Measurements from ENCODE around the gene IGSF6.
"Not testable (repeated sequence)": the region's sequence is repeated elsewhere in the genome, so short reads cannot be mapped to it uniquely, and the experiment has no call there.

Gene IGSF6

GRCh38 chr16:21628121-21628726 is 24.2 kb downstream of the IGSF6 start:
- no peak for DNase-seq

- no peak for DNase-seq
Measured at GRCh38 chr16:21626659-21627277, 25.6 kb downstream of the IGSF6 start.

GRCh38 chr16:21625026-21625425 is 27.4 kb downstream of the IGSF6 start:
- DNase-seq, result no peak

- DNase-seq, result no peak
Measured at GRCh38 chr16:21622545-21622944, 29.9 kb downstream of the IGSF6 start.

- DNase-seq, result no peak
Measured at GRCh38 chr16:21620592-21620991, 31.8 kb downstream of the IGSF6 start.

GRCh38 chr16:21619765-21620425 is 32.5 kb downstream of the IGSF6 start:
- no peak for DNase-seq

GRCh38 chr16:21618281-21618680 is 34.1 kb downstream of the IGSF6 start:
- DNase-seq, result no peak

- DNase-seq, result no peak
Measured at GRCh38 chr16:21617607-21618006, 34.8 kb downstream of the IGSF6 start.

- no peak for DNase-seq
Measured at GRCh38 chr16:21614896-21615295, 37.5 kb downstream of the IGSF6 start.

- no peak for DNase-seq
Measured at GRCh38 chr16:21613781-21614180, 38.6 kb downstream of the IGSF6 start.

- DNase-seq, result no peak
Measured at GRCh38 chr16:21613361-21613760, 39.0 kb downstream of the IGSF6 start.

- DNase-seq, result no peak
Measured at GRCh38 chr16:21611556-21612384, 40.6 kb downstream of the IGSF6 start.

GRCh38 chr16:21611198-21611555 is 41.2 kb downstream of the IGSF6 start:
- no peak for DNase-seq

- no peak for DNase-seq
Measured at GRCh38 chr16:21610766-21611165, 41.6 kb downstream of the IGSF6 start.

- DNase-seq, result no peak
Measured at GRCh38 chr16:21610006-21610544, 42.3 kb downstream of the IGSF6 start.

- no peak for DNase-seq
Measured at GRCh38 chr16:21608639-21609328, 43.6 kb downstream of the IGSF6 start.

GRCh38 chr16:21605848-21606247 is 46.6 kb downstream of the IGSF6 start:
- DNase-seq, result not testable (repeated sequence)

- DNase-seq, result no peak
Measured at GRCh38 chr16:21603928-21604327, 48.5 kb downstream of the IGSF6 start.

- DNase-seq, result no peak
Measured at GRCh38 chr16:21602785-21603184, 49.6 kb downstream of the IGSF6 start.

- DNase-seq, result no peak
Measured at GRCh38 chr16:21600031-21600773, 52.2 kb downstream of the IGSF6 start.

- peak; percentile 92 to 93 for DNase-seq
Measured at GRCh38 chr16:21599122-21600030, 53.0 kb downstream of the IGSF6 start, which contains the start of gene METTL9. Gene METTL9, plus strand, starts transcription at chr16:21599577. Its CDS starts 157 bp downstream, at chr16:21599734.

Measured in stimulated activated CD4-positive, alpha-beta T cell treated with anti-CD3 and anti-CD28 coated beads, Interleukin-2, amount 100 ng/mL, for 48 hours (primary cell).